ENCODE measurements around the gene RTF2.

RTF2 gene

GRCh38 chr20:56513161-56514150, 45.0 kb downstream of the RTF2 start:
- no peak overlapping the region for H3K27ac ChIP-seq
- no peak for TF ChIP-seq CTCF (conservative IDR thresholded peaks at IDR 0.05)
- TF ChIP-seq ZFX (IDR thresholded peaks at IDR 0.05) = no peak

GRCh38 chr20:56516631-56517030, 48.2 kb downstream of the RTF2 start:
- no peak for TF ChIP-seq CTCF (conservative IDR thresholded peaks at IDR 0.05)
- no peak for TF ChIP-seq ZFX (IDR thresholded peaks at IDR 0.05)

GRCh38 chr20:56517211-56517610, 48.8 kb downstream of the RTF2 start:
- TF ChIP-seq ZFX (IDR thresholded peaks at IDR 0.05) (no peak), CTCF (conservative IDR thresholded peaks at IDR 0.05) (no peak)
- no peak overlapping the region for H3K27ac ChIP-seq

More at GRCh38 chr20:56516631-56517030, 48.2 kb downstream of the RTF2 start:
- no peak overlapping the region for H3K27ac ChIP-seq

GRCh38 chr20:56517641-56518040, 49.2 kb downstream of the RTF2 start:
- H3K27ac ChIP-seq = no peak overlapping the region
- TF ChIP-seq CTCF (conservative IDR thresholded peaks at IDR 0.05) = no peak
- no peak for TF ChIP-seq ZFX (IDR thresholded peaks at IDR 0.05)

GRCh38 chr20:56518126-56518525, 49.7 kb downstream of the RTF2 start:
- H3K27ac ChIP-seq = no peak overlapping the region
- TF ChIP-seq CTCF (conservative IDR thresholded peaks at IDR 0.05) (no peak), ZFX (IDR thresholded peaks at IDR 0.05) (no peak)

GRCh38 chr20:56518721-56519398, 50.4 kb downstream of the RTF2 start:
- TF ChIP-seq ZFX (IDR thresholded peaks at IDR 0.05) (no peak), CTCF (conservative IDR thresholded peaks at IDR 0.05) (no peak)
- H3K27ac ChIP-seq = no peak overlapping the region

GRCh38 chr20:56519551-56519950, 51.1 kb downstream of the RTF2 start:
- no peak for TF ChIP-seq CTCF (conservative IDR thresholded peaks at IDR 0.05)
- TF ChIP-seq ZFX (IDR thresholded peaks at IDR 0.05) = no peak
- H3K27ac ChIP-seq = no peak overlapping the region

Measured in C4-2B (cell line).